EL (cell line): Measurements from ENCODE around the gene NASP.
"Not testable (repeated sequence)": the region's sequence is repeated elsewhere in the genome, so short reads cannot be mapped to it uniquely, and the experiment has no call there.

Experiments used
- DNase-seq: peaks from one replicate; pipeline ENCODE4 v3.0.0-alpha.2; 2016

The NASP gene

DNA sequence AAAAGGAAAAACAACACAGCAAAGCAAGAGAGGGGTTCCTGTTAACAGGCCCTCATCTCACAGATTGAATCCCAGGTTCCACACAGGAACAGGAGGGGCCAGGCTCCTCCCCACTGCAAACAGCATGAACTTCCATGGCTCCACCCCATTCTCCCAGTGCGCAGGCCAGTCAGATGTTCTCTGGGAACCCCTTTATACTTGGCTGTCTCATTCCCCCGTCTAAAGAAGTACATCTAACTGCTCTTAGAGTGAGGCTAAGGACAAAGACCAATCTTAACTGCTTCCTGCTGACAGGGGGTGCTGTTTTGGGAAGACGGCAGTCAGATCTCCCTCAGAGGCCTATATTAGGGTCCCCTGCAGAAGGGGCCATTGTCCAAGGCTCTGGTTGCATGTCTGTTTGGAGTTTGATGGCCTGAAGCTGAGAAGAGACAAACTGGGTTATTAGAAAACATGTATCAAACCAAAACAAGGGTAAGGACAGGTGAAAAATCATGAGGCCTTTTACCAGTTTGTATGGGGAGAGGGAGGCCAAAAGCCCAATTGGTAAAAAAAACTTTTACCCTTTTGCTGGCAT lies 10.5 kb upstream of the NASP start:
- DNase-seq = no peak

DNA sequence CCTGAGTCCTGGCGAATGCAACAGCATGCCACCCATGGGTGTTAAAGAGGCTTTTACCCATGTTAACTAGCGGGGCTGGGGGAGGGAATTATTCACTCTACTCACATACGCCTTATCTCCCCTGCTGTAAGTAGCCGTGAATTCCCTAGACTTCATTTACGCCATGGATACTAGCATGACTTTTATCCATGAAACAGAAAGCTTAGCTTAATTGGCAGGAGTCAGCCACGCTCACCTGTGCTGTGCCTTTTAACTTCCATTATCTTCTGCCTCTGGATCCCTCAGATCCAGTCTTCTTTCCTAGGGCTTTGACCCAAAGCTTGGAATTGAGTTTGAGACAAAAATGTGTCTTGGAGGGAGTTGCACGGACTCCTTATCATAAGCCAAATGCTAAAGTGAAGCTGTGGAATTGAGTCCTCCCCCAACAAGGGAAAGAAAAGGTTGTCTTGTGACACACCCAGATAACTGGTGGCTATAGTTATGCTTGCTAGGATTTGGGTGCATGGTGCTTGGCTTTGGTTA lies 9.7 kb upstream of the NASP start:
- no peak for DNase-seq

DNA sequence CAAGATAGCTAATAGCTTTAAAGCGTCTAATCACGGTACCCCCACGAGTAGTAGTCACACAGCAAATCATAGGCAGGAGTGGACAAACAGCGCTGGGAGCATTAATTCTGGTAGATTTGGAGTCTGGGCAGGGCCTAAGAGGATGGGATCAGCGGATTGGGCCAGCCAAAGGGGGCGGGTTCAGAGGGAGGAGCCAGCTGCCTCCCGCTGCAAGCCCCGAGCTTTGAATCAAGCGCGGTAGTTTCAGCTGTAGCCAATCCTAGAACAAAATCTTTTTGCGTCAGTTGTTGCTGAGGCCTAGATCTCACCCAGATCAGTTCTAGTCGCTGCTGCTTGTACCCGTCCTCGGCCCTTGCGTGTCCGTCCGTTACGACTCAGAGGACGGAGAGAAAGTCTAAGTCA lies 576 bp upstream of the NASP start:
- DNase-seq = peak; percentile 97

DNA sequence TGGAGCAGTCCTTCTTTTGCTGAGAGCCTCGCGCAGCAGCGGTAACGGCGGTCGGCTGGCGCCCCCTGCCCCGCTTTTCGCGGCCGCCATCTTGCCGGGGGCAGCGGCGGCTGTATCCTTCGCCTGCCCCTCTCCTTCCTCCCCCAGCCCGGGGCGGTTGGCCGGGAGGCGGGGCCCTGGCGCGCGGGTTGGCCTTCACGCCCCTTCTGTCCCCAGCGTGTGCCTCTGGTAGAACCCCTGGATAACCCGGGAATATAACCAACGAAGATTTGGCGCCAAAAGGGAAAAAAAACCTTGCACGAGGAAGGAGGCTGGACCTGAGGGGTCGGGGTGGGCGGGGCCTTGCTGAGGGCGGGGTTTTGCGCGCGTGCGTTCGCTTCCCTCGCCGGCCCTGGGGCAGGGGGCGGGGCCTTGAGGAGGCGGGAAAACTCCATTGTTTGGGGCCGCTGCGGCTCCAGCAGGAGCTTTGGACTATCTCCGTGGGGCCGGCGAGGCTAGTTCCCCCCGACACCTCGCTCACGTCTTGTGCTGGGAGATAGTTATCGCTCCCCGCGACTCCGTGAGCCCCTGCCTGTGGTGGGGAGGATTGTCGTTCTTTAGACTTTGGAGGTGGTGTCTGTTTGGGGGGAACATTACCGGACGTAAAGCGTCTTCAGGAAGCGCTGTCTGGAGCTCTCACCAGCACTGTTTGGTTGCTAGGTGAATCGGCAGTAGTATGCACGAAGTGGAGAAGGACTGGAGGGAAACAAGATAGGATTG lies 689 bp downstream of the NASP start:
- DNase-seq = peak; percentile 91

DNA sequence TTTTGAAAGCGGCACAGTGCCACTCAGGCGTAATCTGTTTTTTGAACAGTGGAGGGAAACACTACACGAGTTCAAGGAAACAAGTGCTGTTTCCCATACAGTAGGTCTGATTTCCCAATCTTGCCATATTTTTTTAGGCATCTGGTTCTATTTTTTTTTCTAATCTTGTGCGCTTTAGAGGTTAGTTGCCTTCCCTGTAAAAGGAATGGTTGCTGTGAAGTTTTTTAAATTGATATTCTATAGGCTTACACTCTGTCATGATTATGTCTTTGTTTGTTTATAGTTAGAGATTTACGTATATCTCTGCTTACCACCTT lies 1.2 kb downstream of the NASP start:
- no peak for DNase-seq

DNA sequence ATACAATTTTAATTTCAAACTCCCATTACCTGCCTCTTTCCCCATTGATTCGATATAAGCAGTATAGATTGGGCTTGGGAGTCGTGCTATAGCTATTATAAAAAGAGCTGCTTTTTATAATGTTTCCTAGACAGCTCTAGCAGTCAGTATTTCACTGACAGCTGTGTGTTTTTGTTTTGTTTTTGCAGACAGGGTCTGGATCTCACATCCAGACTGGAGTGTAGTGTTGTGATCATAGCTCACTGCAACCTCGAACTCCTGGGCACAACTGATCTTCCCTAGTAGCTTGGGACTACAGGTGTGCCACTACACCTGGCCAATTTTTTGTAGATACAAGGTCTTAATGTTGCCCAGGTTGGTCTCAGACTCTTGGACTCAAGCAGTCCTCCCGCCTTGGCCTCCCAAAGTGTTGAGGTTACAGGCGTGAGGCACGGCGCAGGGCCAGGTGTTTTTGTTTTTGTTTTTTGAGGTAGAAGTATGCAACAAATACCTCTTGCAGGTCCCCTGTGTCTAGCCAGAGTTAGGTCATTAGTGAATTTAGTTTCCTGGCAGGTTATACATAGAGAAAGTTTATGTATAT lies 1.7 kb downstream of the NASP start:
- no peak for DNase-seq

DNA sequence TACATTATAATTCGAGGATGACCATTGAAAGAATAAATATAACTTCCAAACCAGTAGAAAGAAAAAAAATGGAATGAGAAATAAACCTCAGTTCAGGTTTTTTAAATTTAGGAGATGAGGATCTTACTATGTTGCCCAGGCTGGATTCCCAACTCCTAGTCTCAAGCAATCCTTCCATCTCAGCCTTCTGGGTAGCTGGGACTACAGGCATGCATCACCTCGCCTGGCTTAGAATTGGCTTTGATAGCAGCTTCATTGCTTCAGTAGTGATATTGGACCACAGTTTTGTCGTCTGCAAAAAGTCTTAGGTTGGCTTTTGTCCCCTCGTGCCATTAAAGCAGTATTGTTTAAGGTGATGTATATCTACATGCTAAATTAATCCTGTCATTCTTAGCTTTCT lies 2.9 kb downstream of the NASP start:
- DNase-seq = no peak

DNA sequence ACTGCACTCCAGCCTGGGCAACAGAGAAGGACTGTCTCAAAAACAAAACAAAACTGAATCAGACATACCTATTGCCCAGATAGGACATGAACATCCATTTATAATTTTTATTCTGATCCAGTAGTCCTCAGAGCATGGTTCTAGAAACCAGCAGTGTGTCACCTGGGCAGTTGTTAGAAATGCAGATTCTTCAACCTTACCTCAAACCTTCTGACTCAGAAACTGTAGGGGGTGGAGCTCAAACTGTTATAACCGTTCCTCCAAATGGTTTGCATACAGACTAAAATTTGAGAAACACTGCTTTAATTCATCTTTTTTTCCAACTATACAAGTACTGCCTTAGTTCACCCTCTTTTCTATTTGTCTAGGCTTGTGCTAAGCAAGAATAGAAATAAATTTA lies 6.0 kb downstream of the NASP start:
- DNase-seq = no peak

DNA sequence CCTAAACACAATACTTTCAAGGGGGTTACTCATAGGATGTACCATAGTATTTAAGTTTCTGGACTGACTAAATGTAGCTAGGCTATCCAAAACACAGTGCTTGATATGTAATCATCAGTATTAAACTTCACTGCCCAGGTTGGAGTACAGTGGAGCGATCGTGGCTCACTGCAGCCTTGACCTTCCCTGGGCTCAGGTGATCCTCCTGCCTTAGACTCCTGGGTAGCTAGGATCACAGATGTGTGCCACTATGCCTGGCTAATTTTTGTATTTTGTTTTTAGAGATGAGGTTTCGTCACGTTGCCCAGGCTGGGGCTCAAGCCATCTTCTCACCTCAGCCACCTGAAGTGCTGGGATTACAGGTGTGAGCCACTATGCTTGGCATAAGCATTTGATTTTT lies 10.6 kb downstream of the NASP start:
- no peak for DNase-seq

DNA sequence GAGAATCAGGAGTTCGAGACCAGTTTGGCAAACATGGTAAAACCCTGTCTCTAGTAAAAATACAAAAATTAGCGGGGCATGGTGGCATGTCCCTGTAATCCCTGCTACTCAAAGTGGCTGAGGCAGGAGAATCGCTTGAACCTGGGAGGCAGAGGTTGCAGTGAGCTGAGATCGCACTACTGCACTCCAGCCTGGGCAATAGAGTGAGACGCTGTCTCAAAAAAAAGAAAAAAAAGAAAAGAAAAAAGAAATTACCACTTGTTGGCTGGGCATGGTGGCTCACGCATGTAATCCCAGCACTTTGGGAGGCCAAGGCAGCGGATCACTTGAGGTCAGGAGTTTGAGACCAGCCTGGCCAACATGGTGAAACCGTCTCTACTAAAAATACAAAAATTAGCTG lies 12.9 kb downstream of the NASP start:
- DNase-seq = not testable (repeated sequence)

DNA sequence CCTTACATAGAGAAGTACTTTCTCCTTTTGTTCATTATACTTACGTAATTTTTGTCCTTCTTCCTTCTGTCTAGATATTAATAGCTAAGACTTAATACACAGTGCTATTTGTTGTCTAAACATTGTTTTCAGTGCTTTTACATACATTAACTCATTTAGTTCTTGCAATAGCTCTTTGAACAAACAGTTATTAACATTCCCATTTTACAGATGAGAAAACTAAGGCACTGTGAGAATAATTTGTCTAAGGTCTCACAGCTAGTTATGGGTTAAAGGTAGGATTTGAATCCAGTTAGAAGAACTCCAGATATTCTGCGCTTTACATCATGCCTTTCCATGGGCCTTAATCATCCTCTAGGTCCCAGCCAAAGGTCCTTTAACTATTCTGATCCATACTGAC lies 20.4 kb downstream of the NASP start:
- DNase-seq = no peak

DNA sequence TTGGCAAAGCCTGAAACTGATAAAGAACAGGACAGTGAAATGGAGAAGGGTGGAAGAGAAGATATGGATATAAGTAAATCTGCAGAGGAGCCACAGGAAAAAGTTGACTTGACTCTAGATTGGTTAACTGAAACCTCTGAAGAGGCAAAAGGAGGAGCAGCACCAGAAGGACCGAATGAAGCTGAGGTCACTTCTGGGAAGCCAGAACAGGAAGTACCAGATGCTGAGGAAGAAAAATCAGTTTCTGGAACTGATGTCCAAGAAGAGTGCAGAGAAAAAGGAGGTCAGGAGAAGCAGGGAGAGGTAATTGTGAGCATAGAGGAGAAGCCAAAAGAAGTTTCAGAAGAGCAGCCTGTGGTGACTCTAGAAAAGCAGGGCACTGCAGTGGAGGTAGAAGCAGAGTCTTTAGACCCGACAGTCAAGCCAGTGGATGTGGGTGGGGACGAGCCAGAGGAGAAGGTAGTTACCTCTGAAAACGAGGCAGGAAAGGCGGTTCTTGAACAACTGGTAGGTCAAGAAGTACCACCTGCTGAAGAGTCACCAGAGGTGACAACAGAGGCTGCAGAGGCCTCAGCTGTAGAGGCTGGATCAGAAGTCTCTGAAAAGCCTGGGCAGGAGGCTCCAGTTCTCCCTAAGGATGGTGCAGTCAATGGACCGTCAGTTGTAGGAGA lies 23.7 kb downstream of the NASP start:
- DNase-seq = no peak

DNA sequence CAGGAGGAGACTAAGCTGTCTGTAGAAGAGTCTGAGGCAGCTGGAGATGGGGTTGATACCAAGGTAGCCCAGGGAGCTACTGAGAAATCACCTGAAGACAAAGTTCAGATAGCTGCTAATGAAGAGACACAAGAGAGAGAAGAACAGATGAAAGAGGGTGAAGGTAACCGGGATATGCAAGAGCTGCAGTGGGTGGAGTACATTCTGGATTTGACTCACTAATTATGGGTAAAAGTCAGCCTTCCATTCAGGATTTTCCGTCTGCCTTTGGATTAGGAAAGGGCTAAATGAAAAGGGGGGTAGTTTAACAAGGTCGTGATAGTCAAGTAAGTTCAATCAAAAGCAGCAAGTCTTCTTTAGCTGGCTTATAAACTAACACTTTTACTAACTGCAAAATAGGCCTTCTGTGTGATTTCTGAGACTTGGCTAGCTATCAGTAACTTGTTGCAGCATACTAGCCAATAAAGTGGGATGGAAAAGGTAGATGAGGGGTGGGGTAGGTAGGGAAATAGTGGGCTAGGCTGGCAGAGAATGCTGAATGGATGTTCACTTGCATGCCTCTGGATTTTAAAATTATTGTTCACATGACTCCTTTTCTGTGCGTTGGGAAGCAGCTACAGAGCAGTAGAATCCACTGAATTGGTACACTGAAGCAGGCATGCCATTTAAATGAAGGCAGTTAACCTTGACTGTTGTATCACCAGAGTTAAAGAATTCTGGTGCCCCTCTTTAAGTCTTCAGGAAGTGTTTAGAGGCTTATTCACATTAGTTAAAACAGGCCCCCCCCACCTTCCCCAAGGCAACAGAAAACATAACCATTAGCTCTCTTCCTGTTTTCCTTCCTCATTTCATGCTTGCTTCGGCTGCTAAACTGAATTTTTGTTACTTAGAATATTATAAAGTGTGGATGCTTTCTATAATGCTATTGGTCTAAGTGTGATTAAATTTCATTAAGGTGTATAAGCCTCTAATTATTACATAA lies 24.6 kb downstream of the NASP start:
- no peak for DNase-seq

DNA sequence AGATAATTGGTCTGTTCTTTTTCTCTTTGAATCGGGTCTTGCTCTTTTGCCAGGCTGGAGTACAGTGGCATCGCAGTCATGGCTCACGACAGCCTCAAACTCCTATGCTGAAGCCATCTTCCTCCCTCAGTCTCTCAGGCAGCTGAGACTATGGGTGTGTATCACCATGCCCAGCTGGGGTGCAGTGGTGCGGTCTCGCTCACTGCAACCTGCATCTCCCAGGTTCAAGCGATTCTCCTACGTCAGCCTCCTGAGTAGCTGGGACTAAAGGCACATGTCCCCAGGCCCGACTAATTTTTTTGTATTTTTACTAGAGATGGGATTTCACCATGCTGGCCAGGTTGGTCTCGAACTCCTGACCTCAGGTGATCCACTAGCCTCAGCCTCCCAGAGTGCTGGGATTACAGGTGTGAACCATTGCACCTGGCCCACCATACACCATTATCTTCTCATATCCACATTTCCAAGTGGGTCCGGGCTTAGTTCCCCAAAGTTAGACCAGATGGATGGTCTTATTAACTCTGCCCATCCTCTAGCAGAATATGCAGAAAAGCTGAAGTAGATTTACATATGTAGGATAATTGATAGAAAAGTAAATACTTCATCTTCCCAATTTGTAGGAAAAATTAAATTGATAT lies 26.9 kb downstream of the NASP start:
- no peak for DNase-seq

DNA sequence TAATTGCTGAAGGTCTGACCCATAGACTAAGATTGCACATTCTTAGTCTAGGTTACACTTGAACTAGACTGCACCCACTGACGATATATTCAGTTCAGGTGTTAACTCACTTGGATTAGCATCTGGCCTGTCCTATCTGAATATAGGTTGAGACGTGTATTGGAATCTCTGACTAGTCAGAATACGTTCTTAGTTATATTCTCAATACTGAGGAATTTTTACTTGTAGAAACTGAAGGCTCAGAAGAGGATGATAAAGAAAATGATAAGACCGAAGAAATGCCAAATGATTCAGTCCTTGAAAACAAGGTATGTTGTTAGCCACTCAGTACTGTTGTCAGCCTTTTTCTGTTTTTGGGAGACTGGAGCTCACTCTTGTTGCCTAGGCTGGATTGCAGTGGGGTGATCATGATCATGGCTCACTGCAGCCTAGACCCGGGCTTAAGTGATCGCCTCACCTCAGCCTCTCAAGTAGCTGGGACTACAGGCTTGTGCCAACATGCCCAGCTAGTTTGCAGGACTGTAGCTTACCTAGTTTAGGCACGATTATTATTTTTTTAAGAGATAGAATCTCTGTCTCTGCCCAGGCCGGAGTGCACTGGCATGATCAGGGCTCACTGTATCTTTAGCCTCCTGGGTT lies 29.2 kb downstream of the NASP start:
- no peak for DNase-seq

DNA sequence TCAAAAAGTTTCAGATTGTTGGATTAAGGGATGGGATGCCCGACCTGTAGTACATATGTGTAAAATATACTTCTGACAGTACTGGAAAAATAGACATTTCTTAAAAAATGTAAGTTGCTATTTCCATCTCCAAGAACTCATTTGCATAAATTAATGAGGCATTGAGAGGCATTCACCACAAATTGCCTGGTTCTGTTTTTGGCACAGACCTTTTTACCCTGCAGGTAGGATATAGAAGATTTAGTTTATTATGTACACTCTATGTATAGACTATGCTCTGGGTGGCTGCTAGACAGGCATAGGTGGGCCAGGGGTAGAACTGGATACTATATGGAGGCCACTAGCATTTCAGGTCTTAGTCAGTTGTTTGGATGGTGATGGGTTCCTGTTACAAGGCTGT lies 32.0 kb downstream of the NASP start:
- no peak for DNase-seq

DNA sequence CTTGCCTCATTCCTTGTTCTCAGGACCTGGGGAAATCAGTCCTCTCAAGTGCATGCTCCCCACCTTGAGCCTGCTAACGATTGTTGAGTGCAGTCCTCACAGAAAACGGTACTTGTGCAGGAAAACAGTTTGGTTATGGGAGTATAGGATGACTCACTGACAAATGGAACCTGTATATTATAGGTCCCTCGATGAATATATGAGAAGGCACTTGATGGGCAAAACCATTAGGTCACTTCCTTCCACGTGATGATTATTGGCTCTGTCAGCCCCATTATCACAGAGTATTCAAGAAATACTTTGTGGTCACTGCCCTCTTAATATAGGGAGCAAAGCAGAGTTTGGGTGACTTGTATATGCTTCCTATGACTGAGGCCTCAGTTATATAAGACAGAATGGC lies 33.8 kb downstream of the NASP start:
- peak; percentile 67 for DNase-seq

DNA sequence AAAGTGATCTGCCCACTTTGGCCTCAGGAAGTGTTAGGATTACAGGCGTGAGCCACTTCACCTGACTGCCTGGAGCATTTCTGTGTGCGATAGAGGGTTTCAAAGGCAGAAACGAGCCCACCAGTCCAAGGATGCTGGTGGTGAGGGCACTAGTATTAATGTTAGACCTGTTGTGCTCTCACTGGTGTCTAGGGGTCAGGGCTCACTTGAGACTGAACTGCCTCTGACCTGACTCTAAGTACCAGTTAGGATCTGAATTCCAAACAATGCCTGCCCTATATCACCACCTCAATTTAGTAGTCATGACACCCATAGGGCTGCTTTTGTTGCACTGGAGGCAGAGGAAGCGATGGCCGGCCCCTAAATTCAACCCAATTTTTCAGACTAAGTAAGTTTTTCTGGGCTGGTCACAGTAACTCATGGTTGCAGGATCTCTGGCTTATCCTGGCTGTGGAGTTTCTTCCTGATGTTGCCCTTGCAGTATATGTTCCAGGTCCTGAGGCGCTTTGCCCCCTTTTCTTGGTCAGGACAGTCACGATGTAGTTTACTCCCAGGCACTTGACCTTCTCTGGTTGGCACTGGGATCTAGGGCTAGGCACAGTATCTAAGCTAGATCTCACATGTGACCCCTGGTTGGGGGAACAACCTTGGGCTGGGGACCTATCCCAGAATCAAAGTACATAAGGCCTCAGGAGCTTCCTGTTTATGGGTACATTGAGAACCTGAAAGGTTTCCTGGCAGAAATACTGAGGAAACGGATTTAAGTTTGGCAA lies 35.5 kb downstream of the NASP start:
- no peak for DNase-seq

DNA sequence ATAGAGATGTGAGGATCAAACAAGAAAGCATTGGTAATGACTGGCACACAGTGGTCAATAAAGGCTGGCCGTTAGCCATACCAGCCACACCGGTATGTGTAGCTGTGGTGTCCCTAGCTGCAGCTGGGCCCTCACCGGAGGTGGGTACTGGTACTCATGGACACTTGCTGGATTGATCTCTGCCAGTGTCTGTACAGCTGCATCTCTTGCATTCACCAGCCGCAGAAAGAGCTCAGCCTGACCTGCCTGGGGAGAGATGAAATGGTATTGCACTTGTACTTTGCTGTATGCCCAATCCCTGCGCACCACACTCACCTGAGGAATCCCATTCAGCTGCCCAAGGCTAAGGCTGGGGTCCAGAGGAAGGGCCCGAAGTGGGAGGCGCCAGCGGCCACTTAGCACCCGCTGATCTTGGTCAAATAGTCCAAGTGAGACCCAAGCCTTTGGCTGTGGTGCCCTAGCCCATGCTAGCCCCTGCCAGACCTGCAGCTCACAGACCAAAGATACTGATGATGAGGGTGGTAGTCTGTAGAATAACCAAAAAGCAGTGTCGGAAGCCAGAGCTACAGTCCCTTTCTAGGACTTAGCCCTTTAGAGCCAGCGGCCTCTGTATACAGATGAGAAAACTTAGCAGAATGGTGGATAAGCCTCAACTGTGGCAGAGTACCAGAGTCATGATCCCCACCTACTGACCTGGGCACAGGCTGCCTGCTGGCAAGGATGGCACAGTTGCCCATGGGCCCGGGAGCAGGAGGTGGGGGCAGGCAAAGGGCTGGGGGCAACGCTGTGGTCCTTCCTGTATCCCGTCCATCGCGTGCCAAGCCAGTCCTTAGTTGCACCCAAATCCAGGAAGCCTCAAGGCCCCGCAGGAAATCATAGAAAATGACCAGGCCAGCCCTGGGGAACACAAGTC lies 37.0 kb downstream of the NASP start:
- DNase-seq = no peak

DNA sequence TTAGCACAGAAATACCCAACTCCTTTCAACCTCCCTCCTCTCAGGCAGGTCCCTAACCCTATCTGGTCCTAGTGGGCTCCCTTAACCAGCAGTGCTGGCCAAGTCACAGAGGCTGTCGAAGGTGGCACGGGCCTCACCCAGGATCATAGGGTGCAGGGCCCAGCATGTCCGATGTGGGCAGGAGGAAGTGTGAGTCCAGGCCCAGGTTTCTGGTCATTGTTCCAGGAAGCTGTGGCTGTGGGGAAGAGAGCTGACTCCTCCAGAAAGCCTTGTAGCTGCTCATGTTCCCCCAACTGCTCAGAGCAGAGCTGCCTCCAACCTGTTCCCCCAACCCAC lies 37.6 kb downstream of the NASP start:
- DNase-seq = no peak
